Measurements from ENCODE around the gene PMM1. TPM values are rescaled to one million over a fixed set of nuclear protein-coding genes. Genes with fewer than 3 reads are reported as not detected.
A peak's percentile ranks its signal among the peaks of the same experiment; 100 is the strongest.
"Not testable (repeated sequence)": the region's sequence is repeated elsewhere in the genome, so short reads cannot be mapped to it uniquely, and the experiment has no call there.

Gene PMM1
- total RNA-seq, 1 experiment from 2014 or later, result 12.2 TPM

DNA sequence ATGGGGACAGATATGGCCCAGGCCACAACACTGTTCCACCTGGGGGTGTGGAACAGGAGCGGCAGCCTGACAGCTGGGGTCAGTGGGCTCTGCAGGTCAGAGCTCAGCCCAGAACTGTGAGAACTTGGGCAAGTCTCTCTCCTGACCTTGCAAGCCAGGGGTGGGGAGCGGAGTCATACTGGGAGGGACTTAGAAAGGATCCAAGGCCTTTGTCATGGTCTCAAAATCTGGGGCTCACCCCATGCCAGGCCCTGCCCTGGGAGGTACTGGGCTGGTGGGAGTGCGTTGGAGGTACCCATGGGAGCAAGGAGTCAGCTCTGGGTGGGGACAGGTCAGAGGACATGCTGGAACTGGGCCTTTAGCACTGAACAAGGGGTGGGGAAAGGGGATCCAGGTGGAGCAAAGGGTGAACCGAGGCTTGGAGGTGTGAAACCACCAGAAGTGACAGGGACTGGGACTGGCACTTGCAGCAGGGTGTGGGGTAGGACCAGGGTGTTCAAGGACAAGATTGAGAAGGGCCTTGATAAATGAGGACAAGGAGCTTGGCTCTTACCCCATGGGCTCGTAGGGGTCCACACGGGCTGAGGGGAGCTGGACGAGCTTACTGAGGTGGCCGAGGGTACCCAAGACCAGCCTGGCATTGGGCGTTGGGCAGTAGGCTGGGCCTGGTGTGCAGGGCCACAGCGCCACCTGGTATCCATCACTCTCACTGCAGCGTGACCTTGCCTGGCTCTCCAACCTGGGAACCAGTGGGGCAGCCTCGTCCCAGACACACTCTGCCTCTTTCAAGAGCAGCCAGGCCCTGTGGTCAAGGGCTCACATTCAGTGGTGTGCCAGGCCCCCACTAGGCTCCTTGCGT lies 7.4 kb upstream of the PMM1 start:
- peak; percentile 65 for DNase-seq (ENCODE audit: low read depth)

GRCh38 chr22:41595703-41596102 lies 6.1 kb upstream of the PMM1 start:
- DNase-seq (ENCODE audit: low read depth), result no peak

- not testable (repeated sequence) for DNase-seq (ENCODE audit: low read depth)
Observed at GRCh38 chr22:41593336-41593960, 3.8 kb upstream of the PMM1 start.

- DNase-seq (ENCODE audit: low read depth), result no peak
Observed at GRCh38 chr22:41587347-41587723, 2.3 kb downstream of the PMM1 start.

DNA sequence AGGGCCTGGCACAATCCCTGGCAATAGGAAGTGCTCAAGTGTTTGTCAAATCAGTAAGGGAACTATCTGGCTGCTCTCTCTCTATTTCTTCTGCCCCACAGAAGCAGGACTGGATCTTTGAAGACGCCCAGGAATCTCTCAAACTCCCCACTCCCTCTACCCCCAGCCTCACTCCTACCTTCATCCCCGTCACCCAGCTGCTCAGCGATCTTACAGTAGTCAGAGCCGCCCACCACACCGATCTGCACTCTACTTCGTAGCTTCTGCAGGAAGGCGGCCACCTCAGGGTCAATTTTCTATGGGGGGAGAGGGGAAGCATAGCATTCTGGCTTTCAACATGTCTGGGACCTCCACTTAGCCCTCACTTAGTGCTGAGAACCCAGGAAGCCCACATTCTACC lies 3.7 kb downstream of the PMM1 start:
- no peak for DNase-seq (ENCODE audit: low read depth)

DNA sequence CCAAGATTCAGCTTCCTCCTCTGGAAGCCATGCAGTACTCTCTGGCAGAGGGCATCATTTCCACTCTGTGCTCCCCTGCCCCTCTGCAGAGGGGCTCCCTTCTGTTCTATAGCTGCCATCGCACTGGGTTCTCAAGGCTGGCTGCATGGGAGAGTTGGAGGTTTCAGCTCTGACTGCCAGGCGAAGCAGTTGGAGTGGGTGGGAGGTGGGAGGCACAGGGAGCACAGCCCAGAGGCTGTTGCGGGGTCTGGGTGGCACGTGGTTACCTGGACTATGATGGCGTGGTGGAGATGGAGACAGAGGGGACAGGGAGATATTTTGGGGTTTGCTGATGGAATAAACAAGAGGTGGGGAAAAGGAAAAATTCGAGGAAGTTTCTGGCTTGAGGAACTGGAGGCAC lies 4.8 kb downstream of the PMM1 start:
- no peak for DNase-seq (ENCODE audit: low read depth)

GRCh38 chr22:41582694-41583093 lies 6.9 kb downstream of the PMM1 start:
- DNase-seq (ENCODE audit: low read depth), result no peak

DNA sequence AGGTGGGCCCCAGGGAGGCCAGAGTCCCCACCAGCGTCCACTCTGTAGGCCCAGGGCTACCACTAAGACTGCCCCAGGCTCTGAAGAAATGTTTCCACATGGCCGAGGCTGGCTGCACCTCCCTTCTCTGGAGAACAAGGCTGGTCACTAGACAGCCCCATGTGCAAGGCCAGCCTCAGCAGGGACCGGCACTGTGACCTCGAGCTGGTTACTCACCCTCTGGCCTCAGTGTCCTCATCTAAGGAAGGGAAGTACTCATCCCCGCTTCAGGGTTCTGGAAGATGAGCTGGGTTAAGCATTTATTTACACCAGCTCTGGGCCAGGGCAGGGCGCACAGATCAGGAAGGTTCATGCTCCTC lies 9.7 kb downstream of the PMM1 start:
- no peak for DNase-seq (ENCODE audit: low read depth)

GRCh38 chr22:41579297-41579996 lies 10.2 kb downstream of the PMM1 start:
- DNase-seq (ENCODE audit: low read depth), result no peak

DNA sequence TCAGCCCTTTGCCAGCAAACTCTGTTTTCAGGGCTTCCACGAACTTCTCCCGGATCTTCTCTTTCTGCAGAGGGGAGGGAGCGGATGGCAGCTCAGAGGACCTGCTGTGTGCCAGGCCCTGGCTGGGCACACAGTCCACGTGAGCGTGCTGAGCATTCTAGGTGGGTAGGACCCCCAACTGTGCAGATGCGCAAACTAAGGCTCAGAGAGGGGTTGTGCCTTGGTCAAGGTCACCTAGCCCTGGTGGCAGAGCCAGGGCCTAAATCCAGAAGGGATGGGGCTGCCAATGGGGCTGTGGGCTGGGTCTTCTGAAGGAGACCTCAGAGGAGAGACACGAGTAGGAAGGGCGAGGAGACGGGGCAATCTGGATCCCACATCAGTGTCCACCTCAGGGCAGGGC lies 10.8 kb downstream of the PMM1 start:
- DNase-seq (ENCODE audit: low read depth), result no peak

GRCh38 chr22:41578114-41578513 lies 11.5 kb downstream of the PMM1 start:
- DNase-seq (ENCODE audit: low read depth), result no peak

DNA sequence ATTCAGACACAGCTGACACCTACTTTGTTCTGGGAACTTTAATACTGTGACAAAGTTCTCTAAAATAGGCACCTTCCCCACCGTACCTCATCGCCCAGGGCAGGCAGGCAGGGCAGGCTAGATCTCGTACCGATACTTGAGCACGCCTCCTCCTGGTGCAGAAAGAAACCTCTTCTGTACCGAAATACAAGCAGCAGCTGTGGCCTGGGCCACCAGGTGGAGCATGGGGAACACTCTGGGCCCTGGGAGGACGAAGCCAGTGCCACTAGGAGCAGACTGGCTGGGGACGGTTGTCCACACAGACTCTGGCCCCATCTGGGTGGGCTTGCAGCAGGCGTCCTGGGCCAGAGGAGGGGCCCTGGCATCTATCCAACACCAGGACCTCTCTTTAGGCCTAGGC lies 12.8 kb downstream of the PMM1 start:
- DNase-seq (ENCODE audit: low read depth), result peak; percentile 61

GRCh38 chr22:41575533-41575932 lies 14.1 kb downstream of the PMM1 start:
- no peak for DNase-seq (ENCODE audit: low read depth)

- no peak for DNase-seq (ENCODE audit: low read depth)
Observed at GRCh38 chr22:41574847-41575381, 14.7 kb downstream of the PMM1 start.

DNA sequence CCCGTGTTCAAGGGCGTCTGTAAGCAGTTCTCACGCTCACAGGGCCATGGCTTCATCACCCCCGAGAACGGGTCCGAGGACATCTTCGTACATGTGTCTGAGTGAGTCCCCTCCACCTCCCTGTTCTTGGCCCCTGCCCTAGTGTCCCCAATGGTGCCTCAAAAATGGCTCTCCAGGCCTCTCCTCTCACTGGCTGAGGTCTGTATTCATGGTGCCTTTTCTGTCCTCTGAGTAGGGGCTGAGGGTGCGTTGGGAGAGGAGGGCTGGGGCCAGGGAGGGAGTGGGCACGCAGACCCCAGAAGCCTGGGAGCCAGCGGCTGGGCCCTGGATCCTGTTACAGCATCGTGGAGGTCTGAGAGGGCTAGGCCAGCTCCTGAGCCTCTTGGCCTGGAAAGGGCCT lies 16.0 kb downstream of the PMM1 start:
- no peak for DNase-seq (ENCODE audit: low read depth)

GRCh38 chr22:41572305-41572704 lies 17.3 kb downstream of the PMM1 start:
- DNase-seq (ENCODE audit: low read depth), result not testable (repeated sequence)

DNA sequence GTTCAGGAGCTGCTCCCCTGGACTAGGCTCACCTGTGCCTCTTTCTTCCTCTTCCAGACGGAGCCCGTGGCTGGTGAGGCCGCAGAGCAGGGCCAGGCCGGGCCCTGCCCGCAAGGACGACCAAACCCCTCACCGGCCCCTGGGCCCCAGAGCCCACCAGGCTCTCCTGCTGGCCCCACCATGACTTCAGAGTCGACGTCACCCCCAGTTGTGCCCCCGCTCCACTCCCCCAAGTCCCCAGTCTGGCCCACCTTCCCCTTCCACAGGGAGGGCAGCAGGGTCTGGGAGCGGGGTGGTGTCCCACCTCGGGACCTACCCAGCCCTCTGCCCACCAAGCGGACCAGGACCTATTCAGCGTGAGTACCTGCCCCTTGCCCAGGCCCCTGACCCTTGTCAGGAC lies 17.9 kb downstream of the PMM1 start:
- no peak for DNase-seq (ENCODE audit: low read depth)

GRCh38 chr22:41570221-41570620 lies 19.4 kb downstream of the PMM1 start:
- DNase-seq (ENCODE audit: low read depth), result no peak

DNA sequence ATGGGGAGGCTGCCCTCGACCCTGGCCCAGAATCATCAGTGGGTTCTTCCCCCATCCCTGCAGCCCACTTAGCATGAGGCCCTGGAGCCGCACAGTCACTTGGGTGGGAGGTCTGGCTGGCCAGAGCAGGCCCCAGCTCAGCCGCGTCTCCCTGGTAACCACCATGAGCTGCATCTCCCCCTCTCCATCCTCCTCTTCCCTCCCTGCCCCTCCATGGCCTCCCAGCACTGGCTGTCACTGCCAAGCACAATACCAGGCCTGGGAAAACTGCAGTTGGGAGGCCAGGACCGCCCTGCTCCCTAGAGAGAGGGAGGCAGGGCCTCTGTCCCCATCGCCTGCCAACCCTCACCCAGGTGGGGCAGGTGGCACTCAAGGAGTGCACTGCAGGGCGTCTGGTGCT lies 20.8 kb downstream of the PMM1 start:
- no peak for DNase-seq (ENCODE audit: low read depth)

DNA sequence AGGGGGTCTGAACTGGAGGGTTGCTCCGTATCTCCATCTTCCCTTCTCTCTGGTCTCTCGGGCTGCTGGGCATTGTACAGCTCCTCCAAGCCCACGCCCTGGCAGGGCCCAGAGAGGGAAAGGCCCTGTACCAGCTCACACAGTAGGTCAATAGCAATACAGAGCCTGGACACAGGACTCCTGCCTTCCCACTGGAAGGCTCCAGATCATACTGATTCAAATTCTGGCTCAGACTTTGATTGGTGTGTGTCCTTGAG lies 22.2 kb downstream of the PMM1 start:
- no peak for DNase-seq (ENCODE audit: low read depth)

DNA sequence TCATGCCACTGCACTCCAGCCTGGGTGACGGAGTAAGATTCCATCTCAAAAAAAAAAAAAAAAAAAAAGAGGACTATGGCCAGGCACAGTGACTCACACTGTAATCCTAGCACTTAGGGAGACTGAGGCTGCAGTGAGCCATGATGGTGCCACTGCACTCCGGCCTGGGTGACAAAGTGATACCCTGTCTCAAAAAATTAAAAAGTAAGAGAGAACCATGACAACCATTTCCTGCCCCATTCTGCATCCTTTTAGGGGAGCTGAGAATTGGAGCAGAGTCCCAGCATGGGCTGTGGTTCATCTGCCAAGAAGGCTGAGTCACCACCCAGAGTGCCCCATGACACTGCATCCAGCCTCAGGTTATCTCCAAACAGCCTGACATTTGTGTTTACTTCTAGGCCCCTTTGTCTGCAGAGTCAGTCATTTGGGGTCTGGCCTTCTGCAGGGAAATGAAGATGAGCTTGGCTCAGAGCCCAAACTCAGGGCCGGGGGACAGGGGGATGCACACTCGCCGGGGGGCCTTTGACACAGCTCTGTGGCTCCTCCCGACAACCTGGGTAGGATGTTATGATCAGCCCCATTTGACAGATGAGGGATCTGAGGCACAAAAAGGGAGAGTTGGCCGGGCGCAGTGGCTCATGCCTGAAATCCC lies 24.1 kb downstream of the PMM1 start:
- peak; percentile 90 for DNase-seq (ENCODE audit: low read depth)

- no peak for DNase-seq (ENCODE audit: low read depth)
Observed at GRCh38 chr22:41564563-41564962, 25.1 kb downstream of the PMM1 start.
